Uterus (tissue), 4 donors: ENCODE measurements around the gene ST6GALNAC4. TPM values are rescaled to one million over a fixed set of nuclear protein-coding genes. Genes with fewer than 3 reads are reported as not detected.

Source experiments
- DNase-seq, 2 donors: peaks; one replicate each; pipeline ENCODE4 v3.0.0-alpha.2; 2019 to 2020
- H3K27ac ChIP-seq, 2 donors: fragments of 200-600 bp; sonication (generic); 1 replicate in 1 of 2; 2 replicates in 1 of 2; pipeline ENCODE4 v1.5.1; 2016 to 2018
- H3K27me3 ChIP-seq, 2 donors: fragments of 200-600 bp; sonication (generic); one replicate each; pipeline ENCODE4 v1.5.1; 2018 to 2019; ENCODE audit warnings: control low read depth in 1 of 2
- H3K36me3 ChIP-seq, 2 donors: fragments of 200-600 bp; sonication (generic); one replicate each; pipeline ENCODE4 v1.5.1; 2019; ENCODE audit warnings: control low read depth in 1 of 2
- H3K4me1 ChIP-seq, 2 donors: fragments of 200-600 bp; sonication (generic); one replicate each; pipeline ENCODE4 v1.5.1; 2018 to 2019; ENCODE audit warnings: control low read depth in 1 of 2
- H3K4me3 ChIP-seq, 2 donors: fragments of 200-600 bp; sonication (generic); 1 replicate in 1 of 2; 2 replicates in 1 of 2; pipeline ENCODE4 v1.5.1; 2018 to 2019; ENCODE audit warnings: mild to moderate bottlenecking in 1 of 2
- H3K9me3 ChIP-seq, 2 donors: fragments of 200-600 bp; sonication (generic); one replicate each; pipeline ENCODE4 v1.5.1; 2019; ENCODE audit warnings: control low read depth in 1 of 2
- CTCF ChIP-seq, 4 experiments: fragments of 200-600 bp in 2 of 4; fragments of 450-650 bp in 2 of 4; sonication (generic) in 2 of 4; IDR thresholded peaks; one replicate each; pipeline ENCODE4 v1.5.1; 2016 to 2019; ENCODE audit warnings: antibody characterized with exemption in 4 of 4, mild to moderate bottlenecking in 2 of 4, moderate library complexity in 1 of 4
- POLR2A ChIP-seq, 2 donors: fragments of 450-650 bp; IDR thresholded peaks; one replicate each; pipeline ENCODE4 v1.6.1; 2016; ENCODE audit warnings: antibody characterized with exemption in 2 of 2, mild to moderate bottlenecking in 1 of 2, moderate library complexity in 1 of 2
- intact Hi-C: fragments of 100-400 bp; cut with DNase I; formaldehyde crosslinking; loops from one replicate; pipeline ENCODE4 v1.15.1; 2023; ENCODE audit warnings: low total_unique reads
- total RNA-seq, 4 donors: library from RNA; depleted of rRNA in 3 of 4; stranded (reverse); fragments of >200 nt in 3 of 4; gene quantifications; one replicate each; pipeline versions ENCODE4 v1.1.0 to v1.2.4, GENCODE V29; 2014 to 2023
- donor health status: DM: yes; HTN: yes; CAD: no.

Gene ST6GALNAC4
- total RNA-seq, 4 donors from 2014 or later = 0.59 to 41.7 (median 20.7) TPM

- Histone ChIP-seq H3K4me3 (no peak overlapping the region), H3K9me3 (no peaks in the 10 kb centered on the region), H3K36me3 (no peaks in the 10 kb centered on the region), H3K4me1 (peaks cover 0 to 34% of the 10 kb centered on the region in 2 donors), H3K27me3 (no peaks in the 10 kb centered on the region), H3K27ac (peak overlapping the region in 1 of 2 donors; percentile 43)
- no peak for DNase-seq
- intact Hi-C loops = no loop called here
- TF ChIP-seq POLR2A (IDR thresholded peaks at IDR 0.05) (no peak), CTCF (IDR thresholded peaks at IDR 0.05) (no peak)
Observed at GRCh38 chr9:127875306-127875966, 41.4 kb downstream of the ST6GALNAC4 start.

GRCh38 chr9:127874301-127875221 lies 42.3 kb downstream of the ST6GALNAC4 start:
- H3K9me3 ChIP-seq = no peaks in the 10 kb centered on the region
- no peaks in the 10 kb centered on the region for H3K27me3 ChIP-seq
- no peaks in the 10 kb centered on the region for H3K36me3 ChIP-seq
- TF ChIP-seq CTCF (IDR thresholded peaks at IDR 0.05) (no peak), POLR2A (IDR thresholded peaks at IDR 0.05) (no peak)
- intact Hi-C loops = no loop called here
- H3K4me1 ChIP-seq = peaks cover 0 to 34% of the 10 kb centered on the region in 2 donors
- peak in 1 of 2 donors; percentile 49 for DNase-seq
- peak overlapping the region; percentile 27 to 43 for H3K27ac ChIP-seq
- H3K4me3 ChIP-seq = no peak overlapping the region

- Histone ChIP-seq H3K9me3 (no peaks in the 10 kb centered on the region), H3K27me3 (no peaks in the 10 kb centered on the region), H3K4me3 (no peak overlapping the region), H3K36me3 (no peaks in the 10 kb centered on the region), H3K27ac (peak overlapping the region; percentile 27 to 43), H3K4me1 (peaks cover 0 to 34% of the 10 kb centered on the region in 2 donors)
- intact Hi-C loops = no loop called here
- TF ChIP-seq CTCF (IDR thresholded peaks at IDR 0.05) (no peak), POLR2A (IDR thresholded peaks at IDR 0.05) (no peak)
- peak; percentile 78 to 79 for DNase-seq
Observed at GRCh38 chr9:127873886-127874285, 43.0 kb downstream of the ST6GALNAC4 start.

GRCh38 chr9:127873223-127873691 lies 43.6 kb downstream of the ST6GALNAC4 start:
- intact Hi-C loops = no loop called here
- no peak overlapping the region for H3K27ac ChIP-seq
- no peaks in the 10 kb centered on the region for H3K36me3 ChIP-seq
- H3K9me3 ChIP-seq = no peaks in the 10 kb centered on the region
- H3K4me3 ChIP-seq = no peak overlapping the region
- TF ChIP-seq POLR2A (IDR thresholded peaks at IDR 0.05) = no peak
- no peak for TF ChIP-seq CTCF (IDR thresholded peaks at IDR 0.05)
- H3K27me3 ChIP-seq = no peaks in the 10 kb centered on the region
- peaks cover 0 to 31% of the 10 kb centered on the region in 2 donors for H3K4me1 ChIP-seq
- DNase-seq = no peak
